Transverse colon (tissue), 4 donors: ENCODE results near the gene MYH4. TPM values are rescaled to one million over a fixed set of nuclear protein-coding genes. Genes with fewer than 3 reads are reported as not detected.

Experiments
- DNase-seq: peaks from one replicate; pipeline ENCODE4 v3.0.0-alpha.2; 2019
- H3K27ac ChIP-seq, 4 donors: fragments of 200-600 bp; sonication (generic); 2 replicates each; pipeline ENCODE4 v1.5.1; 2016 to 2018; ENCODE audit warnings: inconsistent platforms in 4 of 4
- H3K27me3 ChIP-seq: fragments of 200-600 bp; sonication (generic); 2 replicates; pipeline ENCODE4 v1.5.1; 2017; ENCODE audit warnings: inconsistent platforms
- H3K36me3 ChIP-seq, 4 donors: fragments of 200-600 bp; sonication (generic); 2 replicates each; pipeline ENCODE4 v1.5.1; 2017 to 2019; ENCODE audit warnings: inconsistent platforms in 4 of 4
- H3K4me1 ChIP-seq, 4 donors: fragments of 200-600 bp; sonication (generic); 2 replicates each; pipeline ENCODE4 v1.5.1; 2017 to 2020; ENCODE audit warnings: inconsistent platforms in 4 of 4
- H3K4me3 ChIP-seq, 4 donors: fragments of 200-600 bp; sonication (generic); 1 replicate in 1 of 4; 2 replicates in 3 of 4; pipeline versions ENCODE4 v1.5.1 to v1.6.1; 2017 to 2019; ENCODE audit warnings: inconsistent platforms in 4 of 4
- H3K9me3 ChIP-seq, 2 donors: fragments of 200-600 bp; sonication (generic); 2 replicates each; pipeline ENCODE4 v1.5.1; 2017 to 2019; ENCODE audit warnings: inconsistent platforms in 2 of 2
- CTCF ChIP-seq, 5 experiments: fragments of 200-600 bp in 3 of 5; fragments of 450-650 bp in 2 of 5; sonication (generic) in 3 of 5; IDR thresholded peaks; 1 replicate in 2 of 5; 2 replicates in 3 of 5; pipeline ENCODE4 v1.5.1; 2016 to 2017; ENCODE audit warnings: antibody characterized with exemption in 5 of 5, inconsistent platforms in 3 of 5, mild to moderate bottlenecking in 2 of 5, moderate library complexity in 1 of 5
- EP300 ChIP-seq: sonication (generic); formaldehyde crosslinking; IDR thresholded peaks from one replicate; pipeline ENCODE4 v1.6.1; 2017; ENCODE audit warnings: antibody characterized with exemption, low read depth
- POLR2A ChIP-seq: fragments of 450-650 bp; IDR thresholded peaks from one replicate; pipeline ENCODE4 v1.6.1; 2016; ENCODE audit warnings: antibody characterized with exemption, mild to moderate bottlenecking, moderate library complexity
- POLR2AphosphoS5 ChIP-seq, 3 donors: sonication (generic); formaldehyde crosslinking; IDR thresholded peaks; one replicate each; pipeline ENCODE4 v1.6.1; 2016; ENCODE audit warnings: antibody characterized with exemption in 3 of 3
- WGBS, 2 donors: methylation state at CpG; one replicate each; pipeline ENCODE4 v1.1.5; 2018; ENCODE audit warnings: low coverage in 1 of 2; 5-methylcytosine and 5-hydroxymethylcytosine counted together
- in situ Hi-C, 4 donors: fragments of 200-750 bp; cut with MboI; loops; one replicate each; pipeline versions ENCODE4 v1.15.0 to v1.15.1; 2017; ENCODE audit warnings: low sequenced_read_pairs in 3 of 4, low pct_ligation_motif_present in 1 of 4, low pct_unique_long_range_greater_than_20kb in 1 of 4
- intact Hi-C: fragments of 100-400 bp; cut with DNase I; formaldehyde crosslinking; loops from one replicate; pipeline ENCODE4 v1.15.1; 2023; ENCODE audit warnings: low total_unique reads
- total RNA-seq, 4 donors: library from RNA; depleted of rRNA; stranded (reverse); fragments of >200 nt; gene quantifications; one replicate each; pipeline ENCODE4 v1.1.0, GENCODE V29; 2016

Gene MYH4
- total RNA-seq, 4 donors from 2014 or later = not detected

GRCh38 chr17:10482252-10482651 is 12.9 kb upstream of the MYH4 start:
- WGBS, 2 donors = 83 to 89% methylated on average over 1 of the region's 1 CpG
- Histone ChIP-seq H3K27me3 (no peaks in the 10 kb centered on the region), H3K4me1 (no peaks in the 10 kb centered on the region), H3K36me3 (no peaks in the 10 kb centered on the region), H3K9me3 (no peaks in the 10 kb centered on the region), H3K4me3 (no peak overlapping the region), H3K27ac (no peak overlapping the region)
- TF ChIP-seq POLR2AphosphoS5 (IDR thresholded peaks at IDR 0.05) = no peak
- TF ChIP-seq EP300 = no peak
- TF ChIP-seq CTCF (IDR thresholded peaks at IDR 0.05) = no peak
- TF ChIP-seq POLR2A = no peak
- DNase-seq = no peak
- intact Hi-C loops (no loop called here), in situ Hi-C loops (no loop called here)

- no peaks in the 10 kb centered on the region for H3K4me1 ChIP-seq
- in situ Hi-C loops (no loop called here), intact Hi-C loops (no loop called here)
- H3K27me3 ChIP-seq = no peaks in the 10 kb centered on the region
- DNase-seq = no peak
- no peaks in the 10 kb centered on the region for H3K36me3 ChIP-seq
- no peak overlapping the region for H3K4me3 ChIP-seq
- no peak overlapping the region for H3K27ac ChIP-seq
- 61 to 70% methylated on average over 1 of the region's 1 CpG for WGBS, 2 donors
- no peak for TF ChIP-seq EP300
- no peak for TF ChIP-seq CTCF (IDR thresholded peaks at IDR 0.05)
- TF ChIP-seq POLR2AphosphoS5 (IDR thresholded peaks at IDR 0.05) = no peak
- no peak for TF ChIP-seq POLR2A
- no peaks in the 10 kb centered on the region for H3K9me3 ChIP-seq
Observed at GRCh38 chr17:10477701-10478100, 8.3 kb upstream of the MYH4 start.

GRCh38 chr17:10474536-10474935 is 5.2 kb upstream of the MYH4 start:
- TF ChIP-seq EP300 (no peak), CTCF (IDR thresholded peaks at IDR 0.05) (no peak), POLR2AphosphoS5 (IDR thresholded peaks at IDR 0.05) (no peak), POLR2A (no peak)
- no peaks in the 10 kb centered on the region for H3K36me3 ChIP-seq
- no peak overlapping the region for H3K4me3 ChIP-seq

DNA sequence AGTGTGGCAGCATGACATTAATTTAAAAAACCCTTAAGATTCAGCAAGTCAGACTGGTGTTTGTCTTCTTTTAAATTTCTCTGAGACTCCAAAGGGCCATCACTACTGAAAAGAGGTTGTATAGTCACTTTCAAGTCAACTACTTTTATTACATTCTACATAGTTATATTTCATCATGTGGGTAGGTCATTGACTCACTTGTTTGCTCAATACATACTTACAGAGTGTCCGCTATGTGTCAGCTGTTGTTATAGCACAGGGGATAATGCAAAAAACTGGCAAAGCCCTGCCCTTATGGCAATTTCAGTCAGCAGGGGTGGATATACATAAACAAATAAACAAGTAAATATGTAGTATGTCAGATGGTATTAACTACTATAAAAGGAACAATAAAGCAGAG is 2.5 kb upstream of the MYH4 start:
- TF ChIP-seq POLR2AphosphoS5 (IDR thresholded peaks at IDR 0.05) (no peak), EP300 (no peak), CTCF (IDR thresholded peaks at IDR 0.05) (no peak), POLR2A (no peak)
- in situ Hi-C loops (no loop called here), intact Hi-C loops (no loop called here)
- DNase-seq = no peak
- no peak overlapping the region for H3K4me3 ChIP-seq
- H3K27me3 ChIP-seq = no peaks in the 10 kb centered on the region
- no peaks in the 10 kb centered on the region for H3K36me3 ChIP-seq
- 63 to 79% methylated on average over 1 of the region's 1 CpG for WGBS, 2 donors
- H3K9me3 ChIP-seq = no peaks in the 10 kb centered on the region
- no peak overlapping the region for H3K27ac ChIP-seq
- no peaks in the 10 kb centered on the region for H3K4me1 ChIP-seq

More at GRCh38 chr17:10474536-10474935, 5.2 kb upstream of the MYH4 start:
- no peaks in the 10 kb centered on the region for H3K27me3 ChIP-seq
- intact Hi-C loops (no loop called here), in situ Hi-C loops (no loop called here)
- WGBS, 2 donors = 76 to 81% methylated on average over 4 of the region's 4 CpGs
- H3K27ac ChIP-seq = no peak overlapping the region
- no peaks in the 10 kb centered on the region for H3K4me1 ChIP-seq
- no peak for DNase-seq
- no peaks in the 10 kb centered on the region for H3K9me3 ChIP-seq
